MM.1S (cell line): ENCODE results near the gene SLIT3.

ENCODE experiments used
- DNase-seq: peaks from one replicate; pipeline ENCODE4 v3.0.0-alpha.2; 2015
- H2AFZ ChIP-seq: fragments of 300-600 bp; sonication (generic); 2 replicates; pipeline ENCODE4 v1.6.0; 2016; ENCODE audit warnings: antibody characterized with exemption, low read length
- H3F3A ChIP-seq: fragments of 300-600 bp; sonication (generic); 2 replicates; pipeline ENCODE4 v1.6.1; 2016; ENCODE audit warnings: mild to moderate bottlenecking, antibody characterized with exemption, low read length, moderate library complexity, mixed read lengths; ENCODE audit not compliant: insufficient read depth
- H3K27ac ChIP-seq: fragments of 300-600 bp; sonication (generic); 2 replicates; pipeline ENCODE4 v1.5.1; 2016; ENCODE audit warnings: mild to moderate bottlenecking, low read length
- H3K27me3 ChIP-seq: fragments of 300-600 bp; sonication (generic); replicated peaks from 2 replicates; pipeline ENCODE4 v1.6.0; 2016; ENCODE audit warnings: low read length; ENCODE audit not compliant: insufficient read depth
- H3K36me3 ChIP-seq: fragments of 300-600 bp; sonication (generic); replicated peaks from 2 replicates; pipeline ENCODE4 v1.6.1; 2016; ENCODE audit warnings: mild to moderate bottlenecking, low read length, mixed read lengths; ENCODE audit not compliant: insufficient read depth
- H3K4me1 ChIP-seq: fragments of 300-600 bp; sonication (generic); 2 replicates; pipeline ENCODE4 v1.6.1; 2016; ENCODE audit warnings: low read length, mixed read lengths
- H3K4me2 ChIP-seq: fragments of 300-600 bp; sonication (generic); 2 replicates; pipeline ENCODE4 v1.6.0; 2016; ENCODE audit warnings: low read depth, low read length
- H3K4me3 ChIP-seq: fragments of 300-600 bp; sonication (generic); 2 replicates; pipeline ENCODE4 v1.5.1; 2016; ENCODE audit warnings: low read length, mixed read lengths
- H3K79me2 ChIP-seq: fragments of 300-600 bp; sonication (generic); 2 replicates; pipeline ENCODE4 v1.6.1; 2016; ENCODE audit warnings: mixed run types, low read length, mixed read lengths
- H3K9ac ChIP-seq: fragments of 300-600 bp; sonication (generic); 2 replicates; pipeline ENCODE4 v1.6.1; 2016; ENCODE audit warnings: low read length, mixed read lengths
- H3K9me2 ChIP-seq: fragments of 300-600 bp; sonication (generic); replicated peaks from 2 replicates; pipeline ENCODE4 v1.6.1; 2016; ENCODE audit warnings: mild to moderate bottlenecking, low read length, mixed read lengths; ENCODE audit not compliant: insufficient read depth
- H3K9me3 ChIP-seq: fragments of 300-600 bp; sonication (generic); replicated peaks from 2 replicates; pipeline ENCODE4 v1.6.1; 2016; ENCODE audit warnings: mild to moderate bottlenecking, low read length, mixed read lengths; ENCODE audit not compliant: insufficient read depth
- H4K20me1 ChIP-seq: fragments of 300-600 bp; sonication (generic); 2 replicates; pipeline ENCODE4 v1.6.1; 2016; ENCODE audit warnings: mild to moderate bottlenecking, low read length, moderate library complexity, mixed read lengths; ENCODE audit not compliant: insufficient read depth
- EZH2 ChIP-seq: fragments of 300-600 bp; sonication (generic); optimal IDR thresholded peaks from 2 replicates; pipeline ENCODE3; 2017; ENCODE audit warnings: low read depth, mild to moderate bottlenecking, antibody characterized with exemption, low read length, mixed read lengths
- EZH2phosphoT487 ChIP-seq: fragments of 300-600 bp; sonication (generic); IDR thresholded peaks from 2 replicates; pipeline ENCODE4 v1.6.1; 2018; ENCODE audit warnings: antibody characterized with exemption, low read length
- TF ChIP-seq, protein P1 (sequence below): fragments of 300-600 bp; sonication (generic); IDR thresholded peaks from 2 replicates; pipeline ENCODE4 v1.5.1; 2016; ENCODE audit warnings: antibody characterized with exemption, low read length, mixed read lengths

Gene SLIT3

DNA sequence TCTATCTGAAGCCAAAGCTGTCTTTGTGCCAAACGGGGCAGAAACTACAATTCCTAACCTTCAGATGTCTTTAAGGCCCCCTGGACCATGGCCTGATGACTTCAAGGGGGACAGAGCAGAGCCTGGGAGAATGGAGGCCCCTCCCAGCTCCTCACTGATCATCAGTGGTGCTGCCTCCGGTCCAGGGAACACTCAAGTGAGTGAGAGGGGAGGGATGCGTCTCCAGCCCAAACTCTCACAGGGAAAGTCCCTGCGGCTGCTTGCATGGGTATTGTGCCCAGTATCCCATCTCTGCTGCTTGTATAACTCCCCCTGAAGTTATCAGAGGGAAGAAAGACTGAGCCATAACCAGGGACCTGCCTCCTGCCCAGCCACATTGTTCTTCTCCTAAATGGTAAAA is 490.3 kb downstream of the SLIT3 start:
- no peak for DNase-seq
- TF ChIP-seq EZH2phosphoT487 (no peak), EZH2 (no peak)
- TF ChIP-seq, protein P1, sequence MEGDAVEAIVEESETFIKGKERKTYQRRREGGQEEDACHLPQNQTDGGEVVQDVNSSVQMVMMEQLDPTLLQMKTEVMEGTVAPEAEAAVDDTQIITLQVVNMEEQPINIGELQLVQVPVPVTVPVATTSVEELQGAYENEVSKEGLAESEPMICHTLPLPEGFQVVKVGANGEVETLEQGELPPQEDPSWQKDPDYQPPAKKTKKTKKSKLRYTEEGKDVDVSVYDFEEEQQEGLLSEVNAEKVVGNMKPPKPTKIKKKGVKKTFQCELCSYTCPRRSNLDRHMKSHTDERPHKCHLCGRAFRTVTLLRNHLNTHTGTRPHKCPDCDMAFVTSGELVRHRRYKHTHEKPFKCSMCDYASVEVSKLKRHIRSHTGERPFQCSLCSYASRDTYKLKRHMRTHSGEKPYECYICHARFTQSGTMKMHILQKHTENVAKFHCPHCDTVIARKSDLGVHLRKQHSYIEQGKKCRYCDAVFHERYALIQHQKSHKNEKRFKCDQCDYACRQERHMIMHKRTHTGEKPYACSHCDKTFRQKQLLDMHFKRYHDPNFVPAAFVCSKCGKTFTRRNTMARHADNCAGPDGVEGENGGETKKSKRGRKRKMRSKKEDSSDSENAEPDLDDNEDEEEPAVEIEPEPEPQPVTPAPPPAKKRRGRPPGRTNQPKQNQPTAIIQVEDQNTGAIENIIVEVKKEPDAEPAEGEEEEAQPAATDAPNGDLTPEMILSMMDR, result no peak
- H3F3A ChIP-seq, result no peaks in the 10 kb centered on the region
- no peaks in the 10 kb centered on the region for H3K79me2 ChIP-seq
- no peak overlapping the region for H3K4me2 ChIP-seq
- no peaks in the 10 kb centered on the region for H3K36me3 ChIP-seq
- H4K20me1 ChIP-seq, result no peaks in the 10 kb centered on the region
- H3K27ac ChIP-seq, result no peak overlapping the region
- H3K9ac ChIP-seq, result no peak overlapping the region
- H3K27me3 ChIP-seq, result no peaks in the 10 kb centered on the region
- no peaks in the 10 kb centered on the region for H3K9me3 ChIP-seq
- no peaks in the 10 kb centered on the region for H3K9me2 ChIP-seq
- H3K4me1 ChIP-seq, result no peaks in the 10 kb centered on the region
- no peak overlapping the region for H3K4me3 ChIP-seq
- H2AFZ ChIP-seq, result no peak overlapping the region

DNA sequence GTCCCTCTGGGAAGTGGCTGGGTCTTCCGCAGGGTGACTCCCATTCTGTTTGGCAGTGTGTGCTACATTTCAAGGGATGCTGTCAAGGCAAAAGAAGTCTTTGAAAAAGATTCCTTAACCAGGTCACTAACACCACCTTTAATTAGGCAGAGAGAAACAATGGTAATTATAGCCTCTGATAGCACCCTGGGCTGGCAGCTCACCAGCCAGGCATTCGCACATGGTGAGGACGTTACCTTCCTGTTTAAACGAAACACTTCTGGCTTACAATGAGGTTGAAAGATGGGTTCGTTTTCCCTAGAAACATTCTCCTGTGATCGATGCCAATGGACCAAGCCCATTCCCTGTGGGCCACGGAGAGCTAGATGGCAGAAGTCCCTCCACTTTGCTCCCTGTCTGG is 491.7 kb downstream of the SLIT3 start:
- no peaks in the 10 kb centered on the region for H3K36me3 ChIP-seq
- no peaks in the 10 kb centered on the region for H3K9me2 ChIP-seq
- H3K79me2 ChIP-seq, result no peaks in the 10 kb centered on the region
- H3K27me3 ChIP-seq, result no peaks in the 10 kb centered on the region
- no peak for DNase-seq
- no peaks in the 10 kb centered on the region for H3K9me3 ChIP-seq
- H3F3A ChIP-seq, result no peaks in the 10 kb centered on the region
- no peak overlapping the region for H2AFZ ChIP-seq
- no peaks in the 10 kb centered on the region for H3K4me1 ChIP-seq
- no peak overlapping the region for H3K27ac ChIP-seq
- no peak overlapping the region for H3K9ac ChIP-seq
- TF ChIP-seq EZH2phosphoT487 (no peak), EZH2 (no peak)
- TF ChIP-seq, protein P1, result no peak
- H3K4me3 ChIP-seq, result no peak overlapping the region
- H3K4me2 ChIP-seq, result no peak overlapping the region
- no peaks in the 10 kb centered on the region for H4K20me1 ChIP-seq

DNA sequence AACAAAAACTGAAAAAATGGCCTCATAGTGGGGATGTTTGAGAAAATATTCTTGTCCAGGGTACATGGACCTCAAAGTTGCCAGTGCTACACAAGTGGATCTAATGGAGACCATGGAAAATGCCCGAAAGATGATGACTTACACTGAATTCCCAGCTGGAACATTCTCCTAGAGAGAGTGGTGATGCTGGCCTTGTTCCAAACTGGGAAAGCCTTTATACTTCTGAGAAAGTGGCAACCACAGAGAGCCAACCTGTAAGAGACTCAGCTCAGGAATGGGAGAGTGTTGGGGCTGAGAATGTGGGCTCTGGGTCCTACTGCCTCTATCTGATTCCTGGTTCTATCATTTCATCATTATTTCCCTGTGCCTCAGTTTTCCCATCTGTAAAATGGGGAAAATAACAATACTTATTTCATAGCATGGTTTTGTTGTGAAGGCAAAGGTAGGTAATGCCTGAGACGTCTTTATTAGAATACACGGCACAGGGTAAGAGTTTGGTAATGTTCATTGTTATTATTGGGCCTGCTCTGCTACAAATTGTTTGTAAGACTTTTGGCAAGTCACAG is 492.8 kb downstream of the SLIT3 start:
- no peak for DNase-seq
- Histone ChIP-seq H3K4me1 (no peaks in the 10 kb centered on the region), H3K79me2 (no peaks in the 10 kb centered on the region), H2AFZ (no peak overlapping the region), H3K9me2 (no peaks in the 10 kb centered on the region), H4K20me1 (no peaks in the 10 kb centered on the region), H3K4me3 (no peak overlapping the region), H3K9ac (no peak overlapping the region), H3K9me3 (no peaks in the 10 kb centered on the region), H3K27ac (no peak overlapping the region), H3F3A (no peaks in the 10 kb centered on the region), H3K27me3 (no peaks in the 10 kb centered on the region), H3K4me2 (no peak overlapping the region), H3K36me3 (no peaks in the 10 kb centered on the region)
- TF ChIP-seq EZH2phosphoT487, result no peak
- no peak for TF ChIP-seq EZH2
- TF ChIP-seq, protein P1, result no peak
